Activated CD4-positive, CD25-positive, alpha-beta regulatory T cell treated with anti-CD3 and anti-CD28 coated beads, Interleukin-2, amount 50 U/mL, for 72 hours (primary cell): Measurements from ENCODE around the gene FXYD6.

Experiments
- DNase-seq: peaks from one replicate; pipeline ENCODE4 v3.0.0; 2021

The FXYD6 gene

GRCh38 chr11:117840881-117841550, 35.4 kb downstream of the FXYD6 start:
- peak; percentile 8 for DNase-seq

- peak; percentile 28 for DNase-seq
Measured at GRCh38 chr11:117839936-117840813, 36.3 kb downstream of the FXYD6 start.

- peak; percentile 14 for DNase-seq
Measured at GRCh38 chr11:117839380-117839881, 37.0 kb downstream of the FXYD6 start.

GRCh38 chr11:117838901-117839300, 37.6 kb downstream of the FXYD6 start:
- no peak for DNase-seq

- DNase-seq, result peak; percentile 19
Measured at GRCh38 chr11:117837791-117838190, 38.7 kb downstream of the FXYD6 start.

- DNase-seq, result peak; percentile 15
Measured at GRCh38 chr11:117837070-117837776, 39.2 kb downstream of the FXYD6 start.

GRCh38 chr11:117836077-117836960, 40.1 kb downstream of the FXYD6 start:
- peak; percentile 21 for DNase-seq

GRCh38 chr11:117835576-117835975, 40.9 kb downstream of the FXYD6 start:
- DNase-seq, result peak; percentile 11

- peak; percentile 21 for DNase-seq
Measured at GRCh38 chr11:117834838-117835443, 41.5 kb downstream of the FXYD6 start.

- peak; percentile 8 for DNase-seq
Measured at GRCh38 chr11:117834068-117834810, 42.2 kb downstream of the FXYD6 start.

GRCh38 chr11:117833401-117833891, 43.0 kb downstream of the FXYD6 start:
- peak; percentile 28 for DNase-seq

GRCh38 chr11:117832511-117832910, 43.9 kb downstream of the FXYD6 start:
- DNase-seq, result peak; percentile 9

GRCh38 chr11:117831661-117832415, 44.6 kb downstream of the FXYD6 start:
- DNase-seq, result peak; percentile 15

GRCh38 chr11:117830674-117831351, 45.6 kb downstream of the FXYD6 start:
- peak; percentile 29 for DNase-seq

- DNase-seq, result no peak
Measured at GRCh38 chr11:117830072-117830471, 46.4 kb downstream of the FXYD6 start.

- peak; percentile 30 for DNase-seq
Measured at GRCh38 chr11:117829369-117829725, 47.1 kb downstream of the FXYD6 start.

- peak; percentile 66 for DNase-seq
Measured at GRCh38 chr11:117828611-117829368, 47.7 kb downstream of the FXYD6 start.
